Activated CD8-positive, alpha-beta T cell treated with anti-CD3 and anti-CD28 coated beads, Interleukin-2, amount 10 ng/mL, durations not matched to agents 7 days and 5 days (primary cell): Measurements from ENCODE around the gene UVRAG. TPM values are rescaled to one million over a fixed set of nuclear protein-coding genes. Genes with fewer than 3 reads are reported as not detected.

Experiments used
- ATAC-seq: fragments of 150-1000 bp; cut with Tn5 transposase; one replicate; pipeline ENCODE4 v1.10.0; 2021; ENCODE audit warnings: moderate library complexity
- CTCF ChIA-PET: fragments of 350-600 bp; sonication (Branson Sonifier 250); formaldehyde crosslinking; loops from one replicate; lab custom pipeline; 2021; ENCODE audit warnings: antibody characterized with exemption; lab: Charles Lee
- POLR2A ChIA-PET: fragments of 350-600 bp; sonication (Branson Sonifier 250); formaldehyde crosslinking; loops from one replicate; lab custom pipeline; 2021; ENCODE audit warnings: antibody characterized with exemption; lab: Charles Lee
- DNase-seq: peaks from one replicate; pipeline ENCODE4 v3.0.0-alpha.2; 2020
- H3K27ac Mint-ChIP-seq: one replicate; pipeline ENCODE4 v1.8.0; 2021; ENCODE audit warnings: mild to moderate bottlenecking, mixed read lengths
- H3K27me3 Mint-ChIP-seq: one replicate; pipeline ENCODE4 v1.8.0; 2021; ENCODE audit warnings: low read depth, mixed read lengths
- H3K36me3 Mint-ChIP-seq: one replicate; pipeline ENCODE4 v1.8.0; 2021; ENCODE audit warnings: low read depth, mixed read lengths
- H3K4me1 Mint-ChIP-seq: one replicate; pipeline ENCODE4 v1.8.0; 2021; ENCODE audit warnings: low read depth, mixed read lengths
- H3K4me3 Mint-ChIP-seq: one replicate; pipeline ENCODE4 v1.8.0; 2021; ENCODE audit warnings: mild to moderate bottlenecking, mixed read lengths
- H3K9me3 Mint-ChIP-seq: one replicate; pipeline ENCODE4 v1.8.0; 2022; ENCODE audit warnings: mixed read lengths; ENCODE audit not compliant: insufficient read depth
- total RNA-seq, 2 experiments: library from RNA; stranded (reverse); gene quantifications; one replicate each; pipeline ENCODE4 v1.2.3, GENCODE V29; 2021

Gene UVRAG
- total RNA-seq, 2 experiments from 2014 or later, result 19.8 to 21.1 TPM

DNA sequence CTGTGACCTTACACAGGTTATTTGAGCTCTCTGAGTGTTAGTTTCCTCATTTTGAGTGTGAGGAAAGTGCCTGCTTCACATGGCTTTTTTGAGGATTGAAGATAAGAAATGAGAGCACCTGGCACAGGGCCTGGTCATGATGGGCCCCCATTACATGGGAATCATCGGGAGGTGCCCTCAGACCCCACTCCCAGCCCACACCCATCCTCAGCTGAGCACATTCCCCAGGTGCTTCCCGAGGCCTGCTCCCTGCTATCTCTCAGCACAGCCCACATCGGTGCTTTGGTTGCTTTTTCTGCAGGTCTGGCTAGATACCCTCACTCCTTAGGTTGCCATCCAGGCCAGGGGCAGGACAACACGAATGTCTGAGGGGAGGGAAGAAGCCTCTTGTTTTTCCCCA, 29.8 kb upstream of the UVRAG start:
- DNase-seq, result no peak
- no peak for ATAC-seq
- H3K27me3 Mint-ChIP-seq, result no peaks in the 10 kb centered on the region
- no peak overlapping the region for H3K27ac Mint-ChIP-seq
- no peak overlapping the region for H3K4me3 Mint-ChIP-seq
- no peaks in the 10 kb centered on the region for H3K9me3 Mint-ChIP-seq
- H3K36me3 Mint-ChIP-seq, result no peaks in the 10 kb centered on the region
- peaks cover 3% of the 10 kb centered on the region for H3K4me1 Mint-ChIP-seq
- ChIA-PET CTCF (no interaction called here), POLR2A (no interaction called here)

DNA sequence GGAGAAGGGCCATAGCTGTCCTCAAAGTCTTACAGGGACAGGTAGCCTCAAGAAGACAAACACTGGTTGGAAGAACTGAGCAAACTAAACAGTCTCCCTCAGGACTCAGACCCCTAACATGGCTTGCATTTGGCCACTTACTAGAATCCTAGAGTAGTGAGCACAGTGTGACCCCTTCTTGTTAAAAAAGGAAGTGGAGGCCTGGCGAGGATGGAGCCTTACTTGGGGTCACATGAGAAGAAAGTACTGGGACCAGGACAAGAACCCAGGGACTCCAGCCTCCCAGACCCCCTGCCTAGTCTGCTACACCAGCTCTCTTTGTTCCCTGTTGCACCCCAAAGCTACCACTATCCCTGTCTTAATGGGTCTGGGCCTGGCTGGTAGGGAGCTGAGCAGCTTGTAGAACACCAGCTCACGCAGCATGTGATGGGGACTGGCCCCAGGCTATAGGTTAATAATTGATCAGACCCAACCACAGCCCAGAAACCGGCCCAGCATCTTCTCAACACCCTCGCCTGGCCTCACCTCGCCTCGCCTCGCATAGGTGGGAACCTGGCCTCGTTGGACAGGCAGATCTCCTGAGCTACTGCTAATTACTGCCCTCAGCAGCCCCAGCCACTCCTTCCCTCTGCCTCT, 28.8 kb upstream of the UVRAG start:
- peaks cover 3% of the 10 kb centered on the region for H3K4me1 Mint-ChIP-seq
- H3K27me3 Mint-ChIP-seq, result no peaks in the 10 kb centered on the region
- ATAC-seq, result no peak
- ChIA-PET POLR2A (no interaction called here), CTCF (interaction anchor here (0.8 to 1.1 kb wide), 3 partner anchors 8 to 15 kb away, joined by 3 read pairs; no protein-coding TSS in a partner anchor)
- no peaks in the 10 kb centered on the region for H3K9me3 Mint-ChIP-seq
- no peak for DNase-seq
- H3K4me3 Mint-ChIP-seq, result no peak overlapping the region
- no peak overlapping the region for H3K27ac Mint-ChIP-seq
- H3K36me3 Mint-ChIP-seq, result no peaks in the 10 kb centered on the region

- Mint-ChIP-seq H3K27ac (no peak overlapping the region), H3K9me3 (no peaks in the 10 kb centered on the region), H3K27me3 (no peaks in the 10 kb centered on the region), H3K36me3 (no peaks in the 10 kb centered on the region), H3K4me1 (no peaks in the 10 kb centered on the region), H3K4me3 (no peak overlapping the region)
- POLR2A ChIA-PET, result interaction anchor here (0.6 kb wide), 1 partner anchor 358 kb away, joined by 3 read pairs; no protein-coding TSS in a partner anchor
- no peak for ATAC-seq
- no peak for DNase-seq
- CTCF ChIA-PET, result interaction anchor here (2.7 to 2.8 kb wide), 2 partner anchors 13 to 66 kb away, joined by 8 to 14 read pairs; no protein-coding TSS in a partner anchor
These were observed 25.5 kb upstream of the UVRAG start for GRCh38 chr11:75789521-75789920.

GRCh38 chr11:75790986-75791385, 24.0 kb upstream of the UVRAG start:
- H3K9me3 Mint-ChIP-seq, result no peaks in the 10 kb centered on the region
- no peak for ATAC-seq
- POLR2A ChIA-PET, result no interaction called here
- no peaks in the 10 kb centered on the region for H3K27me3 Mint-ChIP-seq
- DNase-seq, result no peak
- no peaks in the 10 kb centered on the region for H3K36me3 Mint-ChIP-seq
- no peak overlapping the region for H3K4me3 Mint-ChIP-seq
- H3K27ac Mint-ChIP-seq, result no peak overlapping the region
- H3K4me1 Mint-ChIP-seq, result no peaks in the 10 kb centered on the region
- CTCF ChIA-PET, result interaction anchor here (2.0 kb wide), 1 partner anchor 12 kb away, joined by 9 read pairs; no protein-coding TSS in a partner anchor

GRCh38 chr11:75792127-75792731, 22.8 kb upstream of the UVRAG start:
- POLR2A ChIA-PET, result no interaction called here

DNA sequence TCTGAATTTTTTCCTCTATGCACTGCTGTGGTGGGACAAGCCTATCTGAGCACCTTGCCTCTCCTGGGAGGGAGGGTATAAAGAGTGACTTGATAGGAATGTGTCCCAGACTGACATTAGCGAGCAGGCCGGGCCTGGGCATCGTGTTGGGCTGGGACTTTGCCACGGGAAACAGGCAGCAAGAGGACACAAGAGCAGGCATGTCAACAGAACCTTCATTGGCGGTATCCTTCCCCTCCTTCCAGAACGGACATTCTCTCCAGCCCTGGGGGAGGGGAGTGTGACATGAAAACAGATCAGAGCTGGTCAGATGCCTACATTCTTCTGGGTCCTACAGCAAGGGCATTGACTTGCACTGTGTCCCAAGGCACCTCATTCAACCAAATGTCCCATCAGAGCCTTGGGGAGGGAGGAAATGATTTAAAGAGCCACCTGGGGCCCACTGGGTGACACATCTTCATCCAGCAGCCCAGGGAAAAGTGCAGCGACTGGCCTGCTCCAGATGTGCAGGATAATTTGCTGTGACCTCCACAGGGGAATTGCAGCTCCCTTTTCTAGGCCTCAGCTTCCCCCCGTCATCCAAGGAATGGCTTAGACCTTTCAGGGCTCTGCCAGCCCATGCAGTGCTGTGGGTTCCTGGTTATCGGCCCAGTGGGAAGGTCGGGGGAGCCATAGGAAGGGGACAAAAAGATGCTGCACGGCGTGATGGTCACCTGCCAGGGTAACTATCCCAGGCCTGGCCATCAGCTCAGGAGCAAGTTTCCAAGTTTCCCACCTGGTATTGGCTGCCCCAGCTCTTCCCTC, 21.8 kb upstream of the UVRAG start:
- ChIA-PET CTCF (interaction anchor here (0.8 to 1.8 kb wide), 3 partner anchors 10 to 359 kb away, joined by 3 to 13 read pairs (median 5); no protein-coding TSS in a partner anchor), POLR2A (interaction anchor here (0.6 kb wide), 1 partner anchor 259 kb away, joined by 3 read pairs; no protein-coding TSS in a partner anchor)
- no peaks in the 10 kb centered on the region for H3K36me3 Mint-ChIP-seq
- no peak for ATAC-seq
- no peaks in the 10 kb centered on the region for H3K4me1 Mint-ChIP-seq
- no peak overlapping the region for H3K27ac Mint-ChIP-seq
- no peaks in the 10 kb centered on the region for H3K27me3 Mint-ChIP-seq
- H3K9me3 Mint-ChIP-seq, result no peaks in the 10 kb centered on the region
- no peak overlapping the region for H3K4me3 Mint-ChIP-seq
- DNase-seq, result no peak

More at GRCh38 chr11:75792127-75792731, 22.8 kb upstream of the UVRAG start:
- H3K36me3 Mint-ChIP-seq, result no peaks in the 10 kb centered on the region
- DNase-seq (no peak), ATAC-seq (no peak)
- CTCF ChIA-PET, result interaction anchor here (2.0 kb wide), 1 partner anchor 10 kb away, joined by 9 read pairs; no protein-coding TSS in a partner anchor
- no peak overlapping the region for H3K27ac Mint-ChIP-seq
- no peaks in the 10 kb centered on the region for H3K9me3 Mint-ChIP-seq
- H3K4me3 Mint-ChIP-seq, result no peak overlapping the region
- H3K27me3 Mint-ChIP-seq, result no peaks in the 10 kb centered on the region
- H3K4me1 Mint-ChIP-seq, result no peaks in the 10 kb centered on the region

- Mint-ChIP-seq H3K4me1 (no peaks in the 10 kb centered on the region), H3K36me3 (no peaks in the 10 kb centered on the region), H3K9me3 (no peaks in the 10 kb centered on the region), H3K4me3 (no peak overlapping the region), H3K27me3 (no peaks in the 10 kb centered on the region), H3K27ac (no peak overlapping the region)
- DNase-seq, result no peak
- ATAC-seq, result no peak
- ChIA-PET POLR2A (no interaction called here), CTCF (interaction anchor here (0.8 to 1.8 kb wide), 4 partner anchors 9 to 359 kb away, joined by 3 to 13 read pairs (median 4); no protein-coding TSS in a partner anchor)
These were observed 21.0 kb upstream of the UVRAG start for GRCh38 chr11:75793966-75794365.

DNA sequence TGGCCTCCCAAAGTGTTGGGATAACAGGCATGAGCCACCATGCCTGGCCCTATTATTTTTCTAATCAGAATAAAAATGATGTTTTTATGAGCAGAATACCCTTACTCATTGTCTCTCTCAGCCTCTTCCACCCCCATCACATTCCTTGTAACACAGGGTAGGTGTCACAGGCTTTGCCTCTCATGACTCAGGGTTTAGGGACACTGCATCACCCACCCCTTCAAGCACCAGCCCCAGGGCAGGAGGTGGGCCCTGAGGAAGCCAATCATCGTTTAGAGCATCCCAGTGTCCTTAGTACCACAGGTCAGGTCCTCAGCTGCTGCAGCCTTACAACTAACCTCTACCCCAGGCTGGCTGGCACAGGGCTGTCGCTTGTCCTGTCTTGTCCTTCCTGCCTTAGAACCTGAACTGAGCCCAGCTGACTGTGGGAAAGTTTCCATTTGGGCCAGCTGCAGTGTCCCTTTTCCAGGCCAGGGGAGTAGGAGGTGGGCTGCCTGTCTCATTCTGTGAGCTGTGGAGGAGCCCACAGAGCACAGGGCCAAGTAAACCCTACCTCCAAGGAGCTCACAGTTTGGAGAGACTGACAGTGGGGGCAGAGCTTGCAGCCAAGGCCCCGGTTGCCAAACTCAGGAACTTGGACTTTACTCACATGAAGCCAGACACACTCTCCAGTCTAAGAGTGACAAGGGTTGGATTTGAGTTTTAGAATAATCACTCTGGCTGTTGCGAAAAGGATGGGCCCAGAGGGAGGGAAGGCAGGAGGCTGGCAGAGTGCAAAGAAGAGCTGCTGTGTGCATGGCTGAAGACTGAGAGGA, 19.5 kb upstream of the UVRAG start:
- no peak for ATAC-seq
- POLR2A ChIA-PET, result no interaction called here
- no peaks in the 10 kb centered on the region for H3K27me3 Mint-ChIP-seq
- no peaks in the 10 kb centered on the region for H3K4me1 Mint-ChIP-seq
- DNase-seq, result no peak
- no peaks in the 10 kb centered on the region for H3K36me3 Mint-ChIP-seq
- H3K9me3 Mint-ChIP-seq, result no peaks in the 10 kb centered on the region
- no peak overlapping the region for H3K27ac Mint-ChIP-seq
- H3K4me3 Mint-ChIP-seq, result no peak overlapping the region
- CTCF ChIA-PET, result interaction anchor here (1.8 kb wide), 1 partner anchor 357 kb away, joined by 5 read pairs; no protein-coding TSS in a partner anchor

DNA sequence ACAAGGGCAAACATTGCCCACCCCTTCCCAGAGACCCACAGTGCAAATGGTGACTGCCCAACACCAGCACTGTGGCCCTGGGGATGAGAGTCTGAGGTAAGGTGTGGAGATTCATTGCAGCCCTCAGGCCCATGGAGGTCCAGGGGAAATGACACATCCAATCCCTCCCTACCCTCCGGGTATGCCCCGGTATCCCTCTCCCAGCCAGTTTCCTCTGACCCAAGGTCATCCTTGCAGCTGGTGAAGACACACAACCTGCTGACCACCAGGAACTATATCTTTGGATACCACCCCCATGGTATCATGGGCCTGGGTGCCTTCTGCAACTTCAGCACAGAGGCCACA, 18.9 kb upstream of the UVRAG start:
- no peak for DNase-seq
- H3K9me3 Mint-ChIP-seq, result no peaks in the 10 kb centered on the region
- no peak overlapping the region for H3K27ac Mint-ChIP-seq
- peaks cover 5% of the 10 kb centered on the region for H3K4me1 Mint-ChIP-seq
- H3K27me3 Mint-ChIP-seq, result no peaks in the 10 kb centered on the region
- H3K36me3 Mint-ChIP-seq, result no peaks in the 10 kb centered on the region
- ChIA-PET CTCF (no interaction called here), POLR2A (no interaction called here)
- ATAC-seq, result no peak
- no peak overlapping the region for H3K4me3 Mint-ChIP-seq

GRCh38 chr11:75797116-75797515, 17.9 kb upstream of the UVRAG start:
- no peak for ATAC-seq
- DNase-seq, result no peak
- ChIA-PET POLR2A (no interaction called here), CTCF (no interaction called here)
- no peak overlapping the region for H3K27ac Mint-ChIP-seq
- H3K36me3 Mint-ChIP-seq, result no peaks in the 10 kb centered on the region
- H3K4me3 Mint-ChIP-seq, result no peak overlapping the region
- no peaks in the 10 kb centered on the region for H3K27me3 Mint-ChIP-seq
- peaks cover 16% of the 10 kb centered on the region for H3K4me1 Mint-ChIP-seq
- H3K9me3 Mint-ChIP-seq, result no peaks in the 10 kb centered on the region

GRCh38 chr11:75797792-75798191, 17.2 kb upstream of the UVRAG start:
- Mint-ChIP-seq H3K4me3 (no peak overlapping the region), H3K36me3 (no peaks in the 10 kb centered on the region), H3K27me3 (no peaks in the 10 kb centered on the region), H3K9me3 (no peaks in the 10 kb centered on the region), H3K4me1 (peaks cover 20% of the 10 kb centered on the region), H3K27ac (no peak overlapping the region)
- ChIA-PET POLR2A (no interaction called here), CTCF (interaction anchor here (1.2 kb wide), 1 partner anchor 69 kb away, joined by 3 read pairs; no protein-coding TSS in a partner anchor)
- no peak for ATAC-seq
- DNase-seq, result no peak
